T-helper 1 cell treated with Interleukin-12 subunit alpha and Interleukin-12 subunit beta and Interleukin-4 antibody, amounts not matched to agents 30 μg/mL and 1 μg/mL, for 36 hours (primary cell): ENCODE results near the gene CLCN7.
"Not testable (repeated sequence)": the region's sequence is repeated elsewhere in the genome, so short reads cannot be mapped to it uniquely, and the experiment has no call there.

Source experiments
- H3K27ac Mint-ChIP-seq: one replicate; pipeline ENCODE4 v1.8.0; 2021; ENCODE audit warnings: mild to moderate bottlenecking, mixed read lengths
- H3K27me3 Mint-ChIP-seq: one replicate; pipeline ENCODE4 v1.8.0; 2021; ENCODE audit warnings: low read depth, mixed read lengths
- H3K36me3 Mint-ChIP-seq: one replicate; pipeline ENCODE4 v1.8.0; 2021; ENCODE audit warnings: low read depth, mixed read lengths
- H3K4me1 Mint-ChIP-seq: one replicate; pipeline ENCODE4 v1.8.0; 2021; ENCODE audit warnings: low read depth, mixed read lengths
- H3K4me3 Mint-ChIP-seq: one replicate; pipeline ENCODE4 v1.8.0; 2021; ENCODE audit warnings: mild to moderate bottlenecking, moderate library complexity, mixed read lengths
- H3K9me3 Mint-ChIP-seq: one replicate; pipeline ENCODE4 v1.8.0; 2021; ENCODE audit warnings: mixed read lengths

Gene CLCN7

DNA sequence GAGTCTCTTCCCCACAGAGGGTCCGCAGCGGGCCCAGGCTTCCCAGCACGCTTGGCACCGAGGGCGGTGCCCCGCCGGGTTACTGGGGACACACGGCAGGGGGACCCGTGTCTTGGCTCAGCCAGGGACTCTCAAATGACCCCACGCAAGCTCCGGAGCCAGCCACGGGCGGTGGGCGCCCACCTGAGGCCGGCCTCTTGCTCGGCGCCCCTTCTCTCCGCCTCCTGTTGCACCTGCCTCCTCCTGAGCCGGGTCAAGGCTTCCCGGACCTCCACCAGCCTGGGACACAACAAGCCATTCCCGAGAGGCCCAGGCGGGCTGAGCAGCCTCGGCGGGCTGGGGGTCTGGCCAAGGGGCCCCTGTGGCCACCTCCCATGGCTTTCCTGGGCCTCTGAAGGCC lies 32.1 kb downstream of the CLCN7 start:
- Mint-ChIP-seq H3K36me3 (no peaks in the 10 kb centered on the region), H3K27ac (no peak overlapping the region), H3K4me1 (no peaks in the 10 kb centered on the region), H3K27me3 (no peaks in the 10 kb centered on the region), H3K9me3 (no peaks in the 10 kb centered on the region), H3K4me3 (no peak overlapping the region)

DNA sequence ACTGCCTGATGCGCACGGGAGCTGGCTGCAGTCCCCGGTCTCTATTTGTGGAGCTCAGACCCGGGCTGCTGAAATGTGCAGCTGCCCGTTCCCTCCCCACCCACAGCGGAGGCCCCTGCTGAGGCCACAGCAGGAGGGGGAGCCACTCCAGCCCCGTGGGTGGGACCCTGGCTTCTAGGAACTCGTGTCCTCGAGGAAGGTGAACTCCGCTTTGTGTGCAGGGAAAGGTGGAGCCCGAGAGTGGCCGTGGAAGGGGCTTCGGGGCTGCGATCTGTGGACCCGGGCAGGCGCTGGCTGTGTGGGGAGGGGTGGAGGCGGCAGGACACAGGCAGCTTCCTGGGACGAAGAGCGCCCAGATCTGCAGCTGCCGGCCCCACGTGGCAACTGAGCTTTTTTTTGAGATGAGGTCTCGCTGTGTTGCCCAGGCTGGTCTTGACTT lies 33.4 kb downstream of the CLCN7 start:
- no peaks in the 10 kb centered on the region for H3K4me1 Mint-ChIP-seq
- no peak overlapping the region for H3K4me3 Mint-ChIP-seq
- H3K27me3 Mint-ChIP-seq = no peaks in the 10 kb centered on the region
- no peaks in the 10 kb centered on the region for H3K9me3 Mint-ChIP-seq
- H3K36me3 Mint-ChIP-seq = no peaks in the 10 kb centered on the region
- no peak overlapping the region for H3K27ac Mint-ChIP-seq

DNA sequence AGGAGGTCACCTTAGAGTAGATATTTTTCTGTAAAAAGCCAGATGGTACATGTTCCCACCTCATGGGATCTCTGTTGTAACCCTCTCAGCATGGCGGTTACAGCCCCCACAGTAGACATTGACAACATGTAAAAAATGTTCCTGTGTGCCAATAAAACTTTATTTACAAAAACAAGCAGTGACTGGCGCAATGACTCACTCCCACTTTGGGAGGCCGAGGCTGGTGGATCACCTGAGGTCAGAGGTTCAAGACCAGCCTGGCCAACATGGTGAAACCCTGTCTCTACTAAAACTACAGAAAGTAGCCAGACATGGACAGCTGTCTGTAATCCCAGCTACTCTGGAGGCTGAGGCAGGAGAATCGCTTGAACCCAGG lies 35.1 kb downstream of the CLCN7 start:
- H3K27me3 Mint-ChIP-seq, H3K36me3 Mint-ChIP-seq, H3K4me1 Mint-ChIP-seq, H3K27ac Mint-ChIP-seq, H3K4me3 Mint-ChIP-seq, H3K9me3 Mint-ChIP-seq: not testable (repeated sequence)

DNA sequence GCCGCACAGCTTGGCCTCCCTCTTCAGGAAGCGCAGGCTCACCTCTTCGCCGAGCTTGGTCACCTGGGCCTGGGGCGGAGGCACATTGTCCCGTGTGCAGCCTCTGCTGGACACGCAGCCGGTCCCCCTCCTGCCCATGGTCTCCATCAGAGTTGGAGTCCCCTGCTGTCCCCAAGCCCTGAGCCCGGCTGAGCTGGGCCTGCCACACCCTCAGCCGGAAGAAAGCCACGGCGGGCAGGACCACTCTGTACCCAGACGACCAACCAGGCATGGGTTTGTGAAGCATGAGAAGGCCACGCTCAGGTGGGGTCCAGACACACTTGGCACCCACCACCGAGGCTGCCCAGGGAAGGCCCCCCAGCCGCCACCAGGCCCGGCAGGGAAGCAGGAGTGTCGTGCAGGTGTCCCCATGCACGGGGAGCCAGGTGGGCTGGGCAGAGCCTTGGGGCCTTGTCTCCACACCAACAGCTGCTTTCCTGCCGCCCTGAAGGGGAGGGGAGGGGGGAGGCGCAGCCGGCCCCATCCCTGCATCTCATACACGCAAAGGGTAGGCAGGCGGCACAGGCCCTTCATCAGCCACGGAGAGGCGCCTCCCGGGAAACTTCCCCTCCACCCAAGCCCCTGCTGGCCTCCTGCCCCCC lies 35.6 kb downstream of the CLCN7 start:
- Mint-ChIP-seq H3K27ac (no peak overlapping the region), H3K4me3 (no peak overlapping the region), H3K27me3 (no peaks in the 10 kb centered on the region), H3K9me3 (no peaks in the 10 kb centered on the region), H3K36me3 (no peaks in the 10 kb centered on the region), H3K4me1 (no peaks in the 10 kb centered on the region)

DNA sequence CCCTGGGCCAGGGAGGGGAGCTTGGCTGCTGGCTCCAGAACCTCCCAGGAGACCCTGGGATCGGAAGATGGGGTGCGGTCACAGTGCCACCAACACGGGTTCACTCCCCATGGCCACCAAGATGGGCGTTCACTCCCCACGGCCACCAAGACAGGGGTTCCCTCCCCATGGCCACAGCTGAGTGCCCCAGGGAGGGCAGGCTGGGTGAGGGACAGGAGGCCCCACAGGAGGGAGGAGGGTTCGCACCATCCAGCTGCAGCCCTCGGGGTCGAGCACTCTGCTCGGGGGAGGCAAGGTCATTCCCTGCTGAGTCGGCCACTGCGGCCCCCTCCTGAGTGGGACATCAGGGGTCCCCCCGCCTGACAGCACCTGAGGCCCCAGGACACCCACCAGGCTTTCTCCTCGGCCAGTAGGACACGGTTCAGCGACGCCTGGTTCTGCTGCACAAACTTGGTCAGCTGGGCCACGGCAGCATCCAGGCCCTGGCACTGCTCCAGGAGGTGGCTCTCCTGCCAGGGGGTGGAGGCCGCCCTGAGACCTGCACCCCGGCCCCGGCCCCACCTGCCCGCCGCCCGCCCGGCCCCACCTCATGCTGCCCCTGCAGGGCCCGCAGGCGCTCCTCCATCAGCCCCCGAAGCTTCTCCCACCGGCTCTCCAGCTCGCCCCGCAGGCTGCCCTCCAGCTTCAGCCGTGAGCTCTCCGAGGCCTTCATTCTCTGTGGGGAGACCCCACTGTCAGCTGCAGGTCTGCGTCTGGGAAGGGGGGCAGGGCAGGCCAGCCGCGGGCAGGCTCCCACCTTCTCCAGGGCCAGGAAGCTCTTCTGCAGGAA lies 36.4 kb downstream of the CLCN7 start:
- Mint-ChIP-seq H3K4me1 (no peaks in the 10 kb centered on the region), H3K27me3 (no peaks in the 10 kb centered on the region), H3K4me3 (no peak overlapping the region), H3K36me3 (no peaks in the 10 kb centered on the region), H3K9me3 (no peaks in the 10 kb centered on the region), H3K27ac (no peak overlapping the region)

DNA sequence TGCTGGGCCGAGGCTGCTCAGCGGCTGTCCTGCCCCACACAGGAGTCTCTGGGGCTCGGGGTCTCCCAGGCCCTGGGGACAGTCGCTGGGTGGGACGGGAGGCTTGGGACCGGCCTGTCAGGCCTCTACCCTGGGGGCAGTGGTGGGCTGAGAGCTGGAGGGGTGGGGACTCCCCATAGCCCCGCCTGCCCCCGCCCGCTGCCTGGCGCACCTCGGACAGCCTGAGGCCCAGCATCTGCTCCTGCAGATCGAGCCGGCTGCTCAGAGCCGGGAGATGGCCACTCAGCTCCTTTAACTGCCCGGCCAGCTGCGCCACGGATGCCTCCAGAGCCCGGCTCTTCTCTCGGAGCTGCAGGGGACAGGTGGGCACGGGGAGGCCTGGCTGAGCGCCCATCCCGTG lies 37.2 kb downstream of the CLCN7 start:
- H3K4me3 Mint-ChIP-seq = no peak overlapping the region
- H3K36me3 Mint-ChIP-seq = no peaks in the 10 kb centered on the region
- H3K27me3 Mint-ChIP-seq = no peaks in the 10 kb centered on the region
- no peaks in the 10 kb centered on the region for H3K9me3 Mint-ChIP-seq
- no peaks in the 10 kb centered on the region for H3K4me1 Mint-ChIP-seq
- no peak overlapping the region for H3K27ac Mint-ChIP-seq

DNA sequence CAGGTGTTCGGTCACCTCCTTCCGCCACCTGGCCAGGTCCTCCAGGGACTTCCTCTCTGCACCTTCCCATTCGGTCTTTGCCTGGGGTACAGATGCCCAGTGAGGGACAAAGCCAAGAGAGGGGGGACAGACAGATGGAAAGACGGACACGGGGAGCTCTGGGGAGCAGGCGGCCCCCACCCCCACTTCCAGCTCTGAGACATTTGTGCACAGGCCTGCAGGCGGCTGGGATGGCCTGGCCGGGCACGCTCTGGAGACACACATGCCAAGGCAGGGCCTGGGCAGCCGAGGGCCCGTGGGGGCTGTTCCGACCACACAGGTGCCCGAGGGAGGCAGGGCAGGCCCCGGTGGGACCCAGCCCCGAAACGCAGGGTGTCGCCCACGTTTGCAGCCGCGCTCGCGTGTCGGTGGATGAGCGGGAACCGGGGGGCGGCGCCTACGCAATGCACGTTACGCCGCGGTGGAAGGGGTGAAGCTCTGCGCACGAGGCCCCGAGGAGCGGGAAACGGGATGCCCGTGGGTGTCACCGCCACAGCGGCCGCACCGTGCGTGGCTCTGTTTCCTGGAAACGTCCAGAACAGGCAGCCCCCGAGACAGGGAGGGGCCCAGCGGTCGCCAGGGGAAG lies 38.0 kb downstream of the CLCN7 start:
- Mint-ChIP-seq H3K36me3 (no peaks in the 10 kb centered on the region), H3K4me1 (no peaks in the 10 kb centered on the region), H3K9me3 (no peaks in the 10 kb centered on the region), H3K4me3 (no peak overlapping the region), H3K27ac (no peak overlapping the region), H3K27me3 (no peaks in the 10 kb centered on the region)

DNA sequence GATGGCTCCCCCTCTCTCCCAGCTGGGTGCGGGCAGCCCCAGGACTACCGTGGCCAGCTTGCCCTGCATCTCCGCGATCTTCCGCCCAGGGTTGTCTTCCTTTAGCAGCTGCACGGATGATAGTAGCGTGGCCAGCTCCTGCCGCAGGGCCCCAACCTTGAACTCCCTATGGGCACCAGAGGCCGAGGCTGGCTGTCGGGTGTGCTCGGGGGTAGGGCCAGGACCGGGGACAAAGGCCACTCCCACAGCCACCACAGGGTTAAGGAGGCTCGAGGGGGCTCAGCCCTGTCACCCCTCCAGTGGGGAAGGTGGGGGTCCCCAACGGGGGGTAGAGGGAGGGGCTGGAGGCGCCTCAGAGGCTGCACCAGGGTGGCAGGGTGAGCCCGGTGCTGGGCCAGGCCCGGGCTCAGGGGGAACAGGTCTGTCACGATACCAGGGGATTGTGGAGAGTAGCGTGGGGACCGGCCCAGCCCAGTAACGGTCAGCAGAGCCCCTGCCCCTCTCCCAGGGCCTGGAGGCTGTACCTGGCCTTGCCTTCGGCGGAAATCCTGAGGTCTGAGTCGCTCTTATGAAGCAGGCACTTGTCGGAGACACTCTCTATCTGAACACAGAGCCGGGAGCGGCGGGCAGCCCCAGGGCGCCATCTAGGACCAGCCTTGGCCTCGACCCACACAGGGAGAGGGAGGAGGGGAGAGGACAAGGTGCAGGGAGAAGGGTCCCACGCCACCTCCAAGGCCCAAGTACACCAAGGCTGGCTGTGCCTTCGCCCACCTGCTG lies 38.7 kb downstream of the CLCN7 start:
- Mint-ChIP-seq H3K9me3 (no peaks in the 10 kb centered on the region), H3K27ac (no peak overlapping the region), H3K27me3 (no peaks in the 10 kb centered on the region), H3K4me3 (no peak overlapping the region), H3K4me1 (no peaks in the 10 kb centered on the region), H3K36me3 (no peaks in the 10 kb centered on the region)

DNA sequence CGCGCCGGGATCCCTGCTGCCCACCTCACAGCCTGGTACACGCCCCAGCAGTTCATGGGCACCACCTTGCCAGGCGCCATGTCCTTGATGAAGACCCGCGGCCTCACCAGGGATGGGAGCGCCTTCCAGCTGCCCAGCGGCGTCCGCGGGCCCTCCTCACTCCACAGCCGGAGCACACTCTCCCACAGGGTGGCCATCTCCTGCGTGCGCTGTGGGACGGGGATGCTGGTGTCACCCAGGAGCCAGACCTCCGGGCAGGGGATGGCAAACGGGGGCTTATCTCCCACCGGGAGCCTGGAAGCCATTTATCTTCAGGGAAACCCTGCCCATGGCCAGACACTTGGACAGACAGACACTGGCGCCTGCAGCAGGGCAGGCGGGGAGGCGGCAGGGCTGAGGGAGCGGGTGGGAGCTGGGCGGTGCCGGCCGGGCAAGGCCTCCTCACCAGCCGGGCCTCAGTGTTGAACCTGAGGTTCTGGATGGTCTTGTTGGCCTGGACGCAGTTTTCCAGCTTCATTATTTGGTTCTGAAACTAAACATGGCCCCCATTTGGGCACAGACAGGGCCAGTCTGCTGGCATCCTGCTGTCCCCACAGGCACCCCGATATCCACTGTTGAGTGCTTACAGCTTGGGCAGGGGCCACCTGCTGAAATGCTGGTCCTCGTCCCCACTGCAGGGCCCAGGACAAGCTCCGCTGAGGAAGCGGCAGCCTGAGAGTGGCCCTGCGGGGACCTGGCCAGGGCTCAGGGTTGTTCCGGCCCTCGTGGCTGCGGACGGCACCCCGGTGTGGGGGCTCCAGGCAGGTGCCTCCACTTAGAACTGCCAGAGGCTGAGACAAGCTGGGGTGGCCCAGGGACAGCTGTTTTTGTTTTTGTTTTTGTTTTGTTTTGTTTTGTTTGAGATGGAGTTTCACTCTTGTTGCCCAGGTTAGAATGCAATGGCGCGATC lies 39.9 kb downstream of the CLCN7 start:
- Mint-ChIP-seq H3K4me3 (no peak overlapping the region), H3K27ac (no peak overlapping the region), H3K36me3 (no peaks in the 10 kb centered on the region), H3K4me1 (no peaks in the 10 kb centered on the region), H3K27me3 (no peaks in the 10 kb centered on the region), H3K9me3 (no peaks in the 10 kb centered on the region)

DNA sequence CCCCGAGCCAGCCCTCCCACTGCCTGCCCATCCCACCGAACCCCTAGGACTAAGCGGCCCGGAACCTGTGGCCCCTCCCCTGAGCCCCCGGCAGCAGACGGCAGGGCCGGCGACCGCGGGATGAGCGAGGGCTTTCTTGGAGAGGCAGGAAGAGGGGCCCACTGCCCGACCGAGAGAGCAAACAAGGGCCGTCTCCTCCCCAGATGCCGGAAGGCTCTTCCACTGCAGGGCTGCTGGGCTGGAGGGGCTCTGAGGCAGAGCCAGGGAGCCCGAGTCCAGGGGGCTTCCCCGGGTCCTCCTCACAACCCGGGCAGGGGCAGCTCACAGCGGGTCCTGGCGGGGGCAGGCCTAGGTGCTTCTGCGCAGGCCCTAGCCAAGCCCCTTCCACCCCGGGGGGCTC lies 41.1 kb downstream of the CLCN7 start:
- Mint-ChIP-seq H3K9me3 (no peaks in the 10 kb centered on the region), H3K4me1 (no peaks in the 10 kb centered on the region), H3K36me3 (no peaks in the 10 kb centered on the region), H3K4me3 (no peak overlapping the region), H3K27me3 (no peaks in the 10 kb centered on the region), H3K27ac (no peak overlapping the region)

DNA sequence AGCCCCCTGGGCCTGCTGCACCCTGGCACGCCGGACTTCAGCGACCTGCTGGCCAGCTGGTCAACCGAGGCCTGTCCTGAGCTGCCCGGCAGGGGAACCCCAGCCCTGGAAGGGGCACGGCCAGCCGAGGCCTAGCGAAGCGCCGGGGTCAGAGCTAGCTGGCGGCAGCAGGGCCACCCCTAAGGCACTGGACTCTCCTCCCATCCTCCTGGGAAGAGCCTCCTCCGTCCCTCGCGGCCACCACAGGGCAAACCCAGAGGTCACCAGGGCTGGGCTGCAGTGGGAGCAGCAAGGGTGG lies 41.6 kb downstream of the CLCN7 start:
- no peaks in the 10 kb centered on the region for H3K9me3 Mint-ChIP-seq
- H3K27me3 Mint-ChIP-seq = no peaks in the 10 kb centered on the region
- H3K36me3 Mint-ChIP-seq = no peaks in the 10 kb centered on the region
- H3K4me1 Mint-ChIP-seq = no peaks in the 10 kb centered on the region
- no peak overlapping the region for H3K4me3 Mint-ChIP-seq
- H3K27ac Mint-ChIP-seq = no peak overlapping the region

DNA sequence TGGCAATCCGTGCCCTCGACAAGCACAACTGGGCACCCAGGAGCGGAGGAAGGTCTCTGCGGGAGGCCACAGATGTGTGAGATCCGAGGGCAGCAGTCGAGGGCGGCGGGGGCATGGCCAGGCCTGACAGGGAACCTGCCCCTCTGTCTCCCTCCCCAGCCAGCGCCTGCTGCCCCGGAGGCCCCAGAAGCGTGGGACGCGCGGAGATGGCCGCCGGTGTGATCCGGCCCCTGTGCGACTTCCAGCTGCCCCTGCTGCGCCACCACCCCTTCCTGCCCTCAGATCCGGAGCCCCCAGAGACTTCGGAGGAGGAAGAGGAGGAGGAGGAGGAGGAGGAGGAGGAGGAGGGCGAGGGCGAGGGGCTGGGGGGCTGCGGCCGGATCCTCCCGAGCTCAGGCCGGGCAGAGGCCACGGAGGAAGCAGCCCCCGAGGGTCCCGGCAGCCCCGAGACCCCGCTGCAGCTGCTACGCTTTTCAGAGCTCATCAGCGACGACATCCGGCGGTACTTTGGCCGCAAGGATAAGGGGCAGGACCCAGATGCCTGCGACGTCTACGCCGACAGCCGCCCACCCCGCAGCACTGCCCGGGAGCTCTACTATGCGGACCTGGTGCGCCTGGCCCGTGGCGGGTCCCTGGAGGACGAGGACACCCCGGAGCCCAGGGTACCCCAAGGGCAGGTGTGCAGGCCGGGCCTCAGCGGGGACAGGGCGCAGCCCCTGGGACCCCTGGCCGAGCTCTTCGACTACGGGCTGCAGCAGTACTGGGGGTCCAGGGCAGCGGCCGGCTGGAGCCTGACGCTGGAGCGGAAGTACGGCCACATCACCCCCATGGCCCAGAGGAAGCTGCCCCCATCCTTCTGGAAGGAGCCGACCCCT lies 42.2 kb downstream of the CLCN7 start:
- no peaks in the 10 kb centered on the region for H3K4me1 Mint-ChIP-seq
- no peaks in the 10 kb centered on the region for H3K9me3 Mint-ChIP-seq
- H3K4me3 Mint-ChIP-seq = no peak overlapping the region
- H3K36me3 Mint-ChIP-seq = no peaks in the 10 kb centered on the region
- no peaks in the 10 kb centered on the region for H3K27me3 Mint-ChIP-seq
- H3K27ac Mint-ChIP-seq = no peak overlapping the region

DNA sequence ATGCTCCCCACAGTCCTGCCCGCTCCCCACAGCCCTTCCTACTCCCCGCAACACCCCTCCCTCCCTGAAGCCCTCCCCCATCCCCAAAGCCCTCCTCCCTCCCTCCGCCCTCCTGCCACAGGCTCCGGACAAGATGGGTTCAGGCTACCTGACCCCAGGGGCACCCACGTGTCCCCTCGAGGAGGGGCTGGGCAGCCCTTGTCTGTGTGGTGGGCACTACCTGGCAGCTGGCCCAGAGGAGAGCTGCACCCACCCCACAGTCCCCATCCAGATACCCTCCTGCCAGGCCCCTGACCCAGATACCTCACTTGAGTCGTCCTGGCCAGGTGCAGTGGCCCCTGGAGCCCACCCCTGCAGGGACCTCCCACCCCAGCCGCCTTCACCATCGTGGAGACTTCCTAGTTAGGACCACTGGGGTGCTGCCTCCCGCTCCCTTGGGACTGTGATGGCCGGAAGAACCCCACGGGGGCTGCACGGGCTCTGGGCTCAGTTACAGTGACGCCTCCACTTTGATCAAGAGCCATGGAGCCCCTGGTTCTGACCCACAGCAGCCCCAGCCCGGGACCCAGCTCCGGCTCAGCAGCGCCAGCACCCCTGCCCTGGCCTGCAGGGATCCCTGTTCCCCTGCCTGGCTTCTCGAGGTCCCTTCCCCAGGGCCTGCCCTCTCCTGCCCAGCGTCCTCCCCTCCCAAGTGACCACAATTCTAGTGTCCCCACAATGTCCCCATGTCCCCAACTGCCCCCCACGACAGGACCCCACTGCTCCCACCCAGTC lies 43.1 kb downstream of the CLCN7 start:
- H3K4me3 Mint-ChIP-seq = no peak overlapping the region
- no peaks in the 10 kb centered on the region for H3K4me1 Mint-ChIP-seq
- H3K36me3 Mint-ChIP-seq = no peaks in the 10 kb centered on the region
- no peaks in the 10 kb centered on the region for H3K27me3 Mint-ChIP-seq
- H3K27ac Mint-ChIP-seq = no peak overlapping the region
- H3K9me3 Mint-ChIP-seq = no peaks in the 10 kb centered on the region
